Ovary (tissue), 3 donors: ENCODE data around the gene TXNDC15.

Experiments
- EP300 ChIP-seq: sonication (generic); formaldehyde crosslinking; IDR thresholded peaks from one replicate; pipeline ENCODE4 v1.6.1; 2017; ENCODE audit warnings: antibody characterized with exemption
- POLR2A ChIP-seq: fragments of 450-650 bp; IDR thresholded peaks from one replicate; pipeline ENCODE4 v1.6.1; 2017; ENCODE audit warnings: antibody characterized with exemption, mild to moderate bottlenecking, moderate library complexity
- TF ChIP-seq, protein P1 (sequence below), 3 donors: fragments of 450-650 bp in 2 of 3; fragments of 200-600 bp in 1 of 3; IDR thresholded peaks; one replicate each; pipeline versions ENCODE4 v1.5.1 to v1.8.0; 2016 to 2022; ENCODE audit warnings: antibody characterized with exemption in 3 of 3, mild to moderate bottlenecking in 1 of 3
- donor health status: DM: no; HTN: no; CAD: no.

DNA sequence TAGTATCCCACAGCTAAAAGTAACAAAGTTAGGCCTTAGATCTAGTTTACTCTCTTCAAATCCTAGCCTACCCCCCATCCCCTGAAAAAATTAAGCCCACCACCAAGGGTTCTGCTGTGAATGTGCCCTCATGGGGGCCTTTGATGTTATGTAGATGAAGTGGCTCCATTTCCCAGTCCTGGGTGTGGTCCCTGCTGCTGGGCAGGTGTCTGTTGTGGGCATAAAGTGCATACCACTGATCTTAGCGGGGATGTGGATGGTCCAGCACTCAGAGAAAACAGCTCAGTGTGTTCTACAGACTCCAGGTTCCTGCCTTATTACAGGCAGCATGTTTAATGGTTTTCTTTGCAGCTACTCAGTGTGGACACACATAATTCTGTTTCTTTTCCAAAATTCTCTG, 32.6 kb downstream of the TXNDC15 start:
- TF ChIP-seq EP300: no peak
- no peak for TF ChIP-seq POLR2A
- TF ChIP-seq, protein P1, sequence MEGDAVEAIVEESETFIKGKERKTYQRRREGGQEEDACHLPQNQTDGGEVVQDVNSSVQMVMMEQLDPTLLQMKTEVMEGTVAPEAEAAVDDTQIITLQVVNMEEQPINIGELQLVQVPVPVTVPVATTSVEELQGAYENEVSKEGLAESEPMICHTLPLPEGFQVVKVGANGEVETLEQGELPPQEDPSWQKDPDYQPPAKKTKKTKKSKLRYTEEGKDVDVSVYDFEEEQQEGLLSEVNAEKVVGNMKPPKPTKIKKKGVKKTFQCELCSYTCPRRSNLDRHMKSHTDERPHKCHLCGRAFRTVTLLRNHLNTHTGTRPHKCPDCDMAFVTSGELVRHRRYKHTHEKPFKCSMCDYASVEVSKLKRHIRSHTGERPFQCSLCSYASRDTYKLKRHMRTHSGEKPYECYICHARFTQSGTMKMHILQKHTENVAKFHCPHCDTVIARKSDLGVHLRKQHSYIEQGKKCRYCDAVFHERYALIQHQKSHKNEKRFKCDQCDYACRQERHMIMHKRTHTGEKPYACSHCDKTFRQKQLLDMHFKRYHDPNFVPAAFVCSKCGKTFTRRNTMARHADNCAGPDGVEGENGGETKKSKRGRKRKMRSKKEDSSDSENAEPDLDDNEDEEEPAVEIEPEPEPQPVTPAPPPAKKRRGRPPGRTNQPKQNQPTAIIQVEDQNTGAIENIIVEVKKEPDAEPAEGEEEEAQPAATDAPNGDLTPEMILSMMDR (IDR thresholded peaks at IDR 0.05): no peak
